NCI-H2196 (cell line): ENCODE results near the gene TEX38.
"Not testable (repeated sequence)": the region's sequence is repeated elsewhere in the genome, so short reads cannot be mapped to it uniquely, and the experiment has no call there.

ENCODE experiments used
- DNase-seq: peaks from one replicate; lab custom pipeline; 2025; ENCODE audit not compliant: unreplicated experiment; lab: John Stamatoyannopoulos, UW

The TEX38 gene

DNA sequence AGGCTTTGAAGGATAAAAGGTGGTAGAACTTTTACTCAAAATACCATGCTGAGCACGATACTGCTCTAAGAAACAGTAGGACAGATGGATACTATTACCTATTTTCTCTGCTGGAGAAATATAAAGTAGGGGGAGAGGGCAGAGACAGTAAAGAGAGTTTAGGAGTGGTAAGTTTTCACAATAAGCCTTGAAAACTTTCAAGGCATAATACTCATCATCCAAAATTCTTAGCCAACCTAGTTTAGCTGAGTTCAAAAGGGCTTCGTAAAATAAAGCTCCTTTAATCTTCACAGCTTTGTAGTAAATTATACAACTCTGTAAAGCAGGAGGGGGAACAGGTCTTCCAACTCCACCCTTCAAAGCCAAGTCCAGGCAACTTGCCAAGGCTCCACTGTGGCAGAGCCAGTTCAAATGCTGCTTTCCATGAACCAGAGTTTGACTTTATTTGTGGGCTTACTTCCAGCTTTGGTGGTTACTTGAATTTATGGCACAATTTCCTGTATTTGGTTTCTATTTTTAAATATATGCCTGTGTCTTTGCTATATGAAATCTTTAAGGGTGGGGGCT, 15.5 kb downstream of the TEX38 start:
- peak; percentile 83 for DNase-seq

DNA sequence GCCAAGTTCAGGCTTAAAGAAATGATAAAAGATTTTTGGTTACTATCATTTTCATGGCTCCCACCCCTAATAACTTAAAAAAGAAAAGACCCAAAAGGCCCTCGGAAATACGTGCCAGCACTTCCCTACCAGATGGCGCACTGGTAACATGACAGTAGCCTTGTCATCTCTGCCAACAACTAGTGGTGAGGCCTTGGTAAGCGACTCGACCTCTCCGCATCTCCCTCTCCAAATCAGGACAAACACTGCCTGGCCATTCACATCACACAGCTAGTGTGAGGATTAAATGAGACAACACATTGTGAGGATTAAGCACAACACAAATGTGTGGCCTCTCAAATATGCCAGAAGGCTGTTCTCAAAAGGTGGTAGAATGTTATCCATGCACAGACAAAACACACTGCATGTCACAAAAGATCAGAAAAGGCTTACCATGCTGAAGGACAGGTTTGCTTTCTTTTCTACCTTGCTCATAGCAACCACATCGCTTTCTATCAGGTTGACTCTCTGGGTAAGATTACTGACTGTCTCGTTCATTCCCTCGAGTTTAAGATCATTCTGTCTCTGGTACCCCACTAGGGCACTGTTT, 16.4 kb downstream of the TEX38 start:
- no peak for DNase-seq

DNA sequence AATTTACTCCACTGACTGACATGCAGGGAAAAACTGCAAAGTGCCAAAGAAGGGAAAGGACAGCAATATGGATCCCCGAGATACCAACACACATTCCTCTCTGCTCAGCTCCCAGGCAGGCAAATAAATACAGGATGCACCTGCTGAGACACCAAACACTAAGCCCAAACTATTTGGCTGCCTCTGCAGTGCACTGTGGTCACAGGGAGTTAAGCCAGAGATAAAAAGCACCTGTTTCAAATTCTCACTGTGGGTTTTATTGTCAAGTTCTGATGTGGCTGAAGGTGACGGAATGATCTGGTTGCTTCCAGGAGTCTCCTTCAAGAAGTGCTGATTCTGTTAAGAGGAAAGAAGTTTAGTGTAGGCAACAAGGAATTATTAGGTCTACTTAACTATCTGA, 17.7 kb downstream of the TEX38 start:
- peak; percentile 13 for DNase-seq

DNA sequence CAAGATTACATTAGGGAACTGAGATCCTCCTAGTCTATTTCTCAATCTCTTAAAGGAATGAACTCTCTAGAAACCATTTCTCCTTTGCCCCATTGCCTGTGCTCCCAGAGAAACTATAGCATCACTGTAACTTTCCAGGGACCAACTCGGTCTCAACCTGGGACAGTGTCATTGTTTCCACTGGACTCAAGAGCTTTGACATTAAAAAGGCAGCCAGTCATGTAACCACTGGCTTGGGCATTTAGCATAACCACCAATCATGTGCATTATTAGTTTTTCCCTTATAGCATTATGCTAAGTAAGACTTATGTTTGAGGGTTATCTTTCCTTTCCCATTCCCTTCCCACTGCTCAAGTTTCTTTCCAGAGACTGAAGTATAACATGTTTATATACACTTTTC, 18.2 kb downstream of the TEX38 start:
- no peak for DNase-seq

DNA sequence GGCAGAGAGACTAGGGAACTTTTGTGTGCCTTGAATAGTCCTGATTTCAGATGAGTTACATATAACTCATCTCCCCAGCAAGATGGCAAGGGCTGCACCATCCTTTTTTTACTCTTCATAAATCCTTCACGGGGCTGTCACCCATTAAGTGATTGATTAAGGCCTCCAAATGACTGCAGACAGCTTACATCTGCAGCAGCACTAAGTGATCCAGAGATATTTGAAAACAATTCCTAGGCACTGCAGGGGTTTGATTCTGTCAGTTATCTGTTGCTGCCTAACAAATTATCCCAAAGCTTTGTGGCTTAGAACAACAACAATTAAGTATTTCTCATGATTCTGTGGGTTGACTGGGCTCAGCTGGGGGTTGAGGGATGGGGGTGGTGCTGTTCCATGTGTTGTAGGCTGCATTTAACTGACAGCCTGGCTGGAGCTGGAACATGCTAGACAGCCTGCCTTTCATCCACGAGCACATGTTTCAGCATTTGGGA, 19.3 kb downstream of the TEX38 start:
- no peak for DNase-seq

DNA sequence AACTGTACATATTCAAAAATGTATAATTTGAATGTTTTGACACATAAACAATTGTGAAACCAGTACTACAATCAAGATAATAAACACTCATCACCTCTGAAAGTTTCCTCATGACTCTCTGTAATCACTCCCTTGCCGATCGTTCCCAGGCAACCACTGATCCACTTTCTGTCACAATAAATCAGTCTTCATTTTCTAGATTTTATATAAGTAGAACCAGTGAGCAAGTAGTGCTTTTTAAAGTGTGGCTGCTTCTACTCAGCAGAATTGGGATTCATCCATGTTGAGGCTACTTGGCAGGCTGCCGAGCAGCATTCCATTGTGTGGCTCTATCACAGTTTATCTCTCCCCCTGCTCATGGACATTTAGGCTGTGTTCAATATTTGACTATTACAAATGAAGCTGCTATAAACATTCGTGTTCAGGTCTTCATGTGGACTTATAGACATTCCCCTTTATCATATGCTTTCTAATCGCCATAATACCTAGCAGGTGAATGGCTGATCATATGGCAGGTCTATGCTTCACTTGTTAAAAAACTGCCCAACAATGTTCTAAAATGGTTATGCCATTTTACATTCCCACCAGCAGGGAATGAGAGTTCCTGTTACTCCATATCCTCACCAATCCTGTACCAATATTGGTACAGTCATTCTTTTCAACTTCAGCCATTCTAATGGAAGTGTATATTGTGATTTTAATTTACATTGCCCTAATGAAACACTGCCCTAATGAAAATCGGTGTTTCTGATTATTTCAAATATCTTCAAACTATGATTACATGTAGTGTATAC, 20.5 kb downstream of the TEX38 start:
- DNase-seq: no peak

DNA sequence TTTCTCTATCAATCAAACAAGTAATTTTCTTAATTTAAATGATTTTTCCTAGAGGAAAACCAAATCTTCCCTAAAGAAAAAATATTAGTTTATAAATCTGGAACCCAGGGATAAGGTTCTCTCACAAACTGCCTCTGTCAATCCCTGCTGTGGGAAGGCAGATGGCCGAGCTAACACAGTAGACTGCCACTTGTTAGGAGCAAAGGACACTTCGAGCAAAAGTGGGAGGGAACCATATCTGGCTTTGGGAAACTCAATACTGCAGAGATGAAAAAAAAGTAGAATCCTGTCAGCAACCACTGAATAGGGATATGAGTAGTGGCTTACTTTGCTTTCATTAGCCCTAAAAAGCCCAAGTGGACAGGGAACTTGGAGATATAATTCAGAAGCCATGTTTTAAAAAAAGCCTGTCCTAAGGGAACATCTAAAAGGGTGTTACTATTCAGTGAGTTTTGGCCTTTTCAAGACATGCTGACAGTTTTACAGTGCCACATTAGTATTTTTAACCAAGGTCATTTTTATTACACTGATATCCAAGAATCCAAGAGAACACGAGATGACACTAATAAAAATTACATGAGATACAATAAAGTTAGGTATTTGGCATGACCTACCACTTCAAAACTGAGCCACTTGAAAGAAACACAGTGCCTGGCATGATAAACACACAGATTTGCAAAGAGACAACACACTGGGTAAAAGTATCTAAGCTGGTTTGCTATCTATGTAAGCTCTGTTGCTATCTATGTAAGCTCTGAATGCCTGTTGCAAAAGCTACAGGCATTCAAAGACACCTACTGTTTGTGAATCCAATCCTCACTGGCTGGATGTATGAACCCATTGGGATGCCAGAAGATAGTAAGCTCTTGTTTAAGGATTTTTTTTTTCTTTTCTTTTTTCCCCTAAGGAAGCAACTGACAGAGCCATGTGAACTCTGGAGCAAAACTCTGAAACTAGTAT, 21.4 kb downstream of the TEX38 start:
- DNase-seq: no peak

DNA sequence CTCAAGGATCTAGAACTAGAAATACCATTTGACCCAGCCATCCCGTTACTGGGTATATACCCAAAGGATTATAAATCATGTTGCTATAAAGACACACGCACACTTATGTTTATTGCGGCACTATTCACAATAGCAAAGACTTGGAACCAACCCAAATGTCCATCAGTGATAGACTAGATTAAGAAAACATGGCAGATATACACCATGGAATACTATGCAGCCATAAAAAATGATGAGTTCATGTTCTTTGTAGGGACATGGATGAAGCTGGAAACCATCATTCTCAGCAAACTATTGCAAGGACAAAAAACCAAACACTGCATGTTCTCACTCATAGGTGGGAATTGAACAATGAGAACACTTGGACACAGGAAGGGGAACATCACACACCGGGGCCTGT, 23.0 kb downstream of the TEX38 start:
- not testable (repeated sequence) for DNase-seq

DNA sequence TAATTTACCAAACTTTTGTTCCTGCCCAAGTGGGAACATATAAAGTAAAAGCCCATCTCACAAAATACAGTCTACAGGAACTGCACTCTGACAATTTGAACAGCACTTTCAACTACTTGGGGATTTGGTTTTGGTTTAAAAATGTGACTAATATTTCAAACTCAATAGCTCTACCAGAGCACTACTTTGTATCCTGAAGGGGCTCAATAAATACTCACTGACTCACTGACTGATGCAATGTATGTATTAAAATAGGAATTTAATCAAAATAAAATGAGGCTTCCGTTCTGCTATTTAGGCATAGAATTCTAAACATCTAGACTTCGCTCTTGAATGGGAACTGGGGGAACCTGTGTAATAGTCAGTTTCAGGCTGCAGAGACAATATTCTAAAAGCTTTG, 25.4 kb downstream of the TEX38 start:
- no peak for DNase-seq

DNA sequence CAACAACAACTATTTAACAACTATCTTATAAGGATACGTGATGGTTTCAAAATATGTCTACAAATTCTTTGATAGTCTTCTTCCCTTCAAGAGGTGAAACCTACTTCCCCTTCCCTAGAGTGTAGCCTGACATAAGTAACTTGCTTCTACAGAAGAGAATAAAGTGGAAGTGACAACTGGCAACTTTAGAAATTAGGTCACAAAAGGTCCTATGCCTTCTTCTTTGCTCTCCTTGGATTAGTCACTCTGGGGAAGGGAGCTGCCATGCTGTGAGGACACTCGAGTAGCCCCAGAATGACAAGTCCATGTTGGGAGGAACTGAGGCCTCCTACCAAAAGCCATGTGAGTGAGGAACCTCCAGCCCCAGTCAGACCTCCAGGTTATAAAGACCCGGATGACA, 28.0 kb downstream of the TEX38 start:
- no peak for DNase-seq

DNA sequence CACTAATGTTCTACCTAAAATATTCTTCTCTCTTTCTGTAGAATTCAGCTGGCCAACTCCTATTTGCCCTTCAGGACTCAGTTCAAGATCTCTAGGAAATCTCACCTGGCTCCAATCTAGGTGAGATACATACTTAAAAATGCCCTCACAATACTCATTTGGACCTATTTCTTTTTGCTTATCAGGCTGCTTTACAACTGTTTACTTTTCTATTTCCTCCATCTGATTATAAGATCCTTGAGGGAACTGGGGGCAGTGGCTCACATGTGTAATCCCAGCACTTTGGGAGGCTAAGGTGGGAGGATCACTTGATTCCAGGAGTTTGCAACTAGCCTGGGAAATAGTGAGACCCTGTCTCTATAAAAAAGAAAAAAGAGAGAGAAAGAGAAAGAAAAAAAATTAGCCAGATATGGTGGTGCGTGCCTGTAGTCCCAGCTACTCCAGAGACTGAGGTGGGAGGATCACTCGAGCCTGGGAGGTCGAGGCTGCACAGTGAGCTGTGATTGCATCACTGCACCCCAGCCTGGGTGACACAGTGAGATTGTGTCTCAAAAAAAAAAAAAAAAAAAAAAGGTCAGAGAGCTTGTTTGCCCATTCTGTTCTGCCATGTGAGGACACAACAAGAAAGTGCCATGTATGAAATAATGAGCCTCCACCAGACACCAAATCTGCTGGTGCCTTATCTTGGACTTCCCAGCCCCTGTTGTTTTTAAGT, 32.4 kb downstream of the TEX38 start:
- no peak for DNase-seq

DNA sequence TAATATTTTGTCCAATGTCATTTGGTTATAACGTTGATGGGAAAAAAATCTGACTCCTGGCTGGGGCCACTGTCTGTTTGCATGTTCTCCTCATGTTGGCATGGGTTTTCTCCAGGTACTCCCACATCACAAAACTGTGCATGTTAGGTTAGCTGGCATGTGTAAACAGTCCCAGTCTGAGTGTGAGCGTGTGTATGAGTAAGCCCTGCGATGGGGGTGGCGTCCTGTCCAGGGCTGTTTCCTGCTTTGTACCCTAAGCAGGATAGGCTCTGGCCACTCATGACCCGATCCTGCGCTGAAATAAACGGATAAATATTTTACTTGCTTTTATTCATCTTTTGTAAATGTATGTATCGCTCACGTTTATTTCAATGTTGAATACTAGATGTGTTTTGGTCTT, 33.8 kb downstream of the TEX38 start:
- DNase-seq: no peak

DNA sequence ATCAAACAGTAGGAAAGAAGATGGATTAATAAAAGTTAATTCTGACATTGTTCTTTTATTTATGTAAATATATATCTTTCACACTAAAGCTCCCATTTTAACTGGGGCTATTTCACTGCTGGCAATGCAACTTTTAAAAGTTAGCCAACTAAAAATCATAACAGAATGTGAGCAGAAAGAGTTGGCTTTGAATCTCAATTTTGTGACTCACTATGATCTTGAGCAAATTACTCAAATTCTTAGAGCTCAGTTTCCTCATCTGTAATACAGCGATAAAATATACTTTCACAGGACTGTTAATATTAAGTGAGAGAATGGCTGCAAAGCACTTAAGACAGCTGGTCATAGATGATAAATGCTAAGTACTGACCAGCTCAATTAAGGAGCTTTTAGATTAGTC, 36.5 kb downstream of the TEX38 start:
- no peak for DNase-seq

DNA sequence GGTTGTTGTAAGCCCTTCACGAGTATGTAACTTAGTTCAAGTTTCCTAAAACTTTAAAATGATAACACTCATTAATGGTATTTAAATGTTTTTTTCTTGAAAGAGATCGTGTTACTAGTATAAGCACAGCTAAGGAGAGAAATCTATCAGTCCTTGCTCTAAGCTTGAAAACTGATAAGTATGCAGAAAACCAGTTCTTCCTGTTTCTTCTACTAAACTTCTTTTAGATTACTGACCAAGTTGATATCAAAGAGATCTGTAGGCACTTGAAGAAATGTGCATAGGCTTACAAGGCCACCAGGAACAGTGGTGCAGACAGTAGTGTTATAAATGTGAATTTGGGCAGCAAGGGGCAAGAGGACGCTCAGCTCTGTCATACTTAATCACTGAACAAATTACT, 43.3 kb downstream of the TEX38 start:
- DNase-seq: no peak

DNA sequence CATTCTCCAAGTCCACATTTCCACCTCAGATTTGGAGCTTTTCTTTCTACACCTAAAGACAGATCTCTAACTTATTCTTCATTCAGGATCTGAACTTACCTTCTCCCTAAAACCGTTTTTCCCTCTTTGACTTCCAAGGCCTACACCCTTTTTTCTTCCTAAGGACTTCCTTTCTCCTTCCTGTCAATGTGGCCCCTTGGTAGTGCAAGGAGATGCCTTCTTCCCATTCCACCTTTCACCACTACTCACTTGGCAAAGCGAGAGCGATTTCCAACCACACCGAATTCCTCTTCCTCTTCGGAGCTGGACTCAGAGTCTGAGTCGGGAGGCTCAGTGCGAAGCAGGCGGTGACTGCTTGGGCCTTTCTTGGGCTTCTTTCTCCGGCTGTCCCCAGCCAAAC, 46.0 kb downstream of the TEX38 start:
- no peak for DNase-seq

DNA sequence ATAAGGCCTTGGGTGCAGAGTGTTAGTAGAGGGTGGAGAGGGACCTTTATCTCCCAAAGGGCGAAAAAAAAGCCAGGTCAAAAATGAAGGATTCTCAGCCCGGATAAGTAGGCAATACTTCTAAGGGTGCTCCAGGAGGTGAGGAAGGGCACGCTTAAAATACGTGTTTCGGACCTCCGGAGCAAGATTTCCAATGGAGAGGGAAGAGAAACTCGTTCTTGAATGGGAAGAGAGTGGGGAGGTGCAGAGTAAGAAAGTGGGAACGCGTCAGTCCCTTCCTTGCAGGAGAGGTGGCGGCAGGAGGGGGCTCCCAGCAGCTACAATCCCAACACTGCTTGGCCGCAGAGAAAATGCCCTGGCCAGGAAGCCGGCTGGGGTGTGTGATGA, 46.7 kb downstream of the TEX38 start:
- DNase-seq: no peak

DNA sequence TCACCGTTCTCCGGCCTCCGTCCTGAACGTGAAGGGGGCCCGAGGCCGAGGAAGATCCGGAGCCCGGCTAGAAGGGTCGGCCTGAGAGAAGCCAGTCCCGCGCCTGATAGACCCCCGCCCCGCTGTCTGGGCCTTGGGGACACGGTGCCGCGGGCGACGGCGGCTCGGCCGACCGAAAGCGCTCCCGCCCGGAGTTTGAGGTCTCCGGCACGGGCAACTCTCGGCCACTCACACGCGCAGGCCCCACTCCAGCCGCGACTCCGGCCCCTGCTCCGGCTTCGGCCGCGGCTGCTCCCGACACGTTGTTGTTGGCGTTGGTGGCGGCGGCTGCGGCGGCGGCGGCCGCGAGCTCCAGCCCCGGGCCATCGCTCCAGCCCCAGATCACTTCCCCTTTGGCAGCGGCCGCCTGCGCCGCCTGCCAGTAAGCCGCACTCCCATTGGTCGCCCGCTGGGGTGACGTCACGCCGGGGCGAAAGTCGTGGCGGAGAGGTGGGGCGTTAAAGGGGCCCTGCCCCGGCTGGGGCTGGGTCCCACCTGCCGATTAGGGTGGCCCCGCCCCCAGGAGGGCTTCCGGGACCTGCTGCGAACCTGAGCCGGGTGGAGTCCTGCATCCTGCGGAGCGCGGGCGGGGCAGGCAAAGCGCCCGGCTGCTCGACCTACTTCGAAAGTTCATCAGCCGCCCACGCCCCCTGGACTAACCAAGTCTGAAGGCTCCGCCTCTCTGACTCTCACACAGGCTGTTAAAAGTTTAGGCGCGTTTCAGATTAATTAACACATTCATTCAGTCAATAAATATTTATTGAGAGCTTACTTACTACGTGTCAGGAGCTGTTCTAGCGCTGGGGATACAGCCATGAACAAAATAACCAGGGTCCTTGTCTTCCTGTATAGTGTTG, 47.3 kb downstream of the TEX38 start, which contains the start of gene EFCAB14:
Gene EFCAB14, minus strand, starts transcription at position 388 of the 896 bp plus-strand sequence. CDS start 1,027 bp downstream, outside the sequence.
- DNase-seq: peak; percentile 97

DNA sequence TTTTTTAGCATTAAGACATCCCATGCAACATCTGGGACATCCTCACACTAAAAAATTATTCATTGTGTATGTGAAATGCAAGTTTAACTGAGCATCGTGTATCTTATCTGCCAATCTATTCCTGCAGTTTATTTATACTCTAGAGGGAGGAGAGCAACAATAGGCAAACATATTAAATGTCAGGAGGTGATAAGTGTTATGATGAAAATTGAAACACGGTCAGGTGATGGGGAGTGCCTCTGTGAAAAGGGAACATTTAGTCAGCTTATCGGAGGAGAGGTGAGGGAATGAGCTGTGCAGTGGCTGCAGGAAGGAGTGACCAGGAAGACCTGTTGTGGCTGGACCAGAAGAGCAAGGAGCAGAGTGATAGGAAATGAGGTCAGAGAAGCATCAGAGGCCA, 48.0 kb downstream of the TEX38 start:
- peak; percentile 69 for DNase-seq

DNA sequence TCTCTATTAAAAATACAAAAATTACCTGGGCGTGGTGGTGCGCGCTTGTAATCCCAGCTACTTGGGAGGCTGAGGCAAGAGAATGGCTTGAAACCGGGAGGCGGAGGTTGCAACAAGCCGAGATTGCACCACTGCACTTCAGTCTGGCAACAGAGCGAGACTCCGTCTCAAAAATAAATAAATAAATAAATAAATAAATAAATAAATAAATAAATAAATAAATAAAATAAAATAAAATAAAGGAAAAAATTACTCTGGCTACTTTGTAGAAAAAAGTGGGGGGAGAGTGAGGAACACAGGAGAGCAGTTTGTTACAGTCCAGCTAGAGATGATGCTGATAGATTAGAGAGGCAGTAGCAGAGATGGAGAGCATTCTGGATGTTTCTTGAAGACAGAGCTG, 48.7 kb downstream of the TEX38 start:
- DNase-seq: not testable (repeated sequence)
